GM12878 (cell line): ENCODE results near the gene CSAD. TPM values are rescaled to one million over a fixed set of nuclear protein-coding genes. Genes with fewer than 3 reads are reported as not detected.

Source experiments
- E4F1 ChIP-seq: fragments of 450-650 bp; IDR thresholded peaks from 2 replicates; pipeline ENCODE4 v1.6.1; 2018; ENCODE audit warnings: borderline replicate concordance, mild to moderate bottlenecking; ENCODE audit not compliant: partially characterized antibody
- MXI1 ChIP-seq: fragments of 150-350 bp; IDR thresholded peaks from 2 replicates; pipeline ENCODE4 v1.6.1; 2011; ENCODE audit warnings: low read depth, mild to moderate bottlenecking, inconsistent platforms, low read length, improper control_type of control experiment
- NBN ChIP-seq: fragments of 450-650 bp; IDR thresholded peaks from 2 replicates; pipeline ENCODE4 v1.6.1; 2016
- RB1 ChIP-seq: fragments of 450-650 bp; formaldehyde crosslinking; IDR thresholded peaks from 2 replicates; pipeline ENCODE4 v1.6.1; 2017; ENCODE audit warnings: mild to moderate bottlenecking, borderline replicate concordance
- ZNF622 ChIP-seq: fragments of 450-650 bp; IDR thresholded peaks from 2 replicates; pipeline ENCODE4 v1.6.1; 2017; ENCODE audit warnings: mild to moderate bottlenecking, inconsistent platforms
- polyA plus RNA-seq, 11 experiments: library from polyadenylated mRNA; depleted of rRNA in 4 of 11; unstranded in 6 of 11; stranded (reverse) in 5 of 11; fragments of >200 nt; fragmentation: Nextera tagmentation in 4 of 11; fragmentation: Illumina TruSeq in 1 of 11; extraction: Ambion mirVana in 4 of 11; extraction: Trizol in 1 of 11; gene quantifications; 1 replicate in 1 of 11; 2 replicates in 10 of 11; pipeline versions ENCODE4 v1.2.1 to v1.2.3, GENCODE V29; 2011 to 2016; ENCODE audit warnings: inconsistent platforms in 2 of 11, missing spikeins in 2 of 11, low read depth in 1 of 11
- total RNA-seq, 4 experiments: library from RNA; depleted of rRNA in 3 of 4; stranded (reverse); fragments of >200 nt in 3 of 4; fragmentation: Illumina TruSeq in 1 of 4; extraction: Trizol in 1 of 4; gene quantifications; 2 replicates each; pipeline versions ENCODE4 v1.2.1 to v1.2.3, GENCODE V29; 2013 to 2021
- TF ChIP-seq, protein P1 (sequence below): fragments of 450-650 bp; formaldehyde crosslinking; IDR thresholded peaks from 2 replicates; pipeline ENCODE4 v1.5.0; 2022; ENCODE audit warnings: mild to moderate bottlenecking, missing genetic modification characterization
- TF ChIP-seq, protein P2 (sequence below): fragments of 450-650 bp; IDR thresholded peaks from 2 replicates; pipeline ENCODE4 v1.6.1; 2017; ENCODE audit warnings: mild to moderate bottlenecking
- TF ChIP-seq, protein P3 (sequence below): fragments of 450-650 bp; IDR thresholded peaks from 2 replicates; pipeline ENCODE4 v1.6.1; 2018; ENCODE audit warnings: mild to moderate bottlenecking, low read depth, moderate library complexity; ENCODE audit not compliant: partially characterized antibody
- TF ChIP-seq, protein P4 (sequence below): fragments of 450-650 bp; formaldehyde crosslinking; IDR thresholded peaks from 2 replicates; pipeline ENCODE4 v1.4.0; 2020; ENCODE audit warnings: mild to moderate bottlenecking, moderate library complexity
- TF ChIP-seq, protein P5 (sequence below): IDR thresholded peaks from 2 replicates; pipeline ENCODE4 v1.6.1; 2012; ENCODE audit warnings: mild to moderate bottlenecking, low read depth, low read length

Gene CSAD
- total and polyA plus RNA-seq, 10 of the 15 experiments (the other 5 are each of a cell fraction or from before 2014, with no cell fraction given) = 1.1 to 20.4 (median 6.2) TPM

DNA sequence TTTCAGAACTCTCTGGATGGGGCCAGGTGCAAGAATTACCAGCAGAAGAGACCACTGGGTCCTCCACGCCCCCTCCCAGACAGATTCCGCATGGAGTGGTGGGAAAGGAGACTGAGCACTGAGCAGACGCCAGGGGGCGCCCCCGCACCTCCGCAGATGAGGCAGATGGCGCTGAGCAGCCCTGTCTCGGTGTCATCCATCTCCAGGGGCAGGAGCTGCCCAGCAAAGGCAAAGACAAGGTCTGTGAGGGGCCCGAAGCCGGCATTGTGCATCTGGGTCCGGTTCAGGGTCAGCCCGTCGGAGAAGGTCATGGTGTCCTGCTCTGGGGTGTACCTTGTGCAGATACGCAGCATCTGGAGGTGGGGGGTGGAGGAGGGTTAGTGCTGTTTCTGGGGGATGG, 32.6 kb upstream of the CSAD start (continued):
- TF ChIP-seq, protein P1, sequence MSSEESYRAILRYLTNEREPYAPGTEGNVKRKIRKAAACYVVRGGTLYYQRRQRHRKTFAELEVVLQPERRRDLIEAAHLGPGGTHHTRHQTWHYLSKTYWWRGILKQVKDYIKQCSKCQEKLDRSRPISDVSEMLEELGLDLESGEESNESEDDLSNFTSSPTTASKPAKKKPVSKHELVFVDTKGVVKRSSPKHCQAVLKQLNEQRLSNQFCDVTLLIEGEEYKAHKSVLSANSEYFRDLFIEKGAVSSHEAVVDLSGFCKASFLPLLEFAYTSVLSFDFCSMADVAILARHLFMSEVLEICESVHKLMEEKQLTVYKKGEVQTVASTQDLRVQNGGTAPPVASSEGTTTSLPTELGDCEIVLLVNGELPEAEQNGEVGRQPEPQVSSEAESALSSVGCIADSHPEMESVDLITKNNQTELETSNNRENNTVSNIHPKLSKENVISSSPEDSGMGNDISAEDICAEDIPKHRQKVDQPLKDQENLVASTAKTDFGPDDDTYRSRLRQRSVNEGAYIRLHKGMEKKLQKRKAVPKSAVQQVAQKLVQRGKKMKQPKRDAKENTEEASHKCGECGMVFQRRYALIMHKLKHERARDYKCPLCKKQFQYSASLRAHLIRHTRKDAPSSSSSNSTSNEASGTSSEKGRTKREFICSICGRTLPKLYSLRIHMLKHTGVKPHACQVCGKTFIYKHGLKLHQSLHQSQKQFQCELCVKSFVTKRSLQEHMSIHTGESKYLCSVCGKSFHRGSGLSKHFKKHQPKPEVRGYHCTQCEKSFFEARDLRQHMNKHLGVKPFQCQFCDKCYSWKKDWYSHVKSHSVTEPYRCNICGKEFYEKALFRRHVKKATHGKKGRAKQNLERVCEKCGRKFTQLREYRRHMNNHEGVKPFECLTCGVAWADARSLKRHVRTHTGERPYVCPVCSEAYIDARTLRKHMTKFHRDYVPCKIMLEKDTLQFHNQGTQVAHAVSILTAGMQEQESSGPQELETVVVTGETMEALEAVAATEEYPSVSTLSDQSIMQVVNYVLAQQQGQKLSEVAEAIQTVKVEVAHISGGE (CRISPR knock-in tag) = no peak
- TF ChIP-seq ZNF622 = no peak
- TF ChIP-seq RB1 = peak; percentile 73; the same call in 1 of the 2 replicates
- TF ChIP-seq, protein P2, sequence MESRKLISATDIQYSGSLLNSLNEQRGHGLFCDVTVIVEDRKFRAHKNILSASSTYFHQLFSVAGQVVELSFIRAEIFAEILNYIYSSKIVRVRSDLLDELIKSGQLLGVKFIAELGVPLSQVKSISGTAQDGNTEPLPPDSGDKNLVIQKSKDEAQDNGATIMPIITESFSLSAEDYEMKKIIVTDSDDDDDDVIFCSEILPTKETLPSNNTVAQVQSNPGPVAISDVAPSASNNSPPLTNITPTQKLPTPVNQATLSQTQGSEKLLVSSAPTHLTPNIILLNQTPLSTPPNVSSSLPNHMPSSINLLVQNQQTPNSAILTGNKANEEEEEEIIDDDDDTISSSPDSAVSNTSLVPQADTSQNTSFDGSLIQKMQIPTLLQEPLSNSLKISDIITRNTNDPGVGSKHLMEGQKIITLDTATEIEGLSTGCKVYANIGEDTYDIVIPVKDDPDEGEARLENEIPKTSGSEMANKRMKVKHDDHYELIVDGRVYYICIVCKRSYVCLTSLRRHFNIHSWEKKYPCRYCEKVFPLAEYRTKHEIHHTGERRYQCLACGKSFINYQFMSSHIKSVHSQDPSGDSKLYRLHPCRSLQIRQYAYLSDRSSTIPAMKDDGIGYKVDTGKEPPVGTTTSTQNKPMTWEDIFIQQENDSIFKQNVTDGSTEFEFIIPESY = no peak
- TF ChIP-seq NBN = peak; percentile 49; the same call in 1 of the 2 replicates
- TF ChIP-seq, protein P3, sequence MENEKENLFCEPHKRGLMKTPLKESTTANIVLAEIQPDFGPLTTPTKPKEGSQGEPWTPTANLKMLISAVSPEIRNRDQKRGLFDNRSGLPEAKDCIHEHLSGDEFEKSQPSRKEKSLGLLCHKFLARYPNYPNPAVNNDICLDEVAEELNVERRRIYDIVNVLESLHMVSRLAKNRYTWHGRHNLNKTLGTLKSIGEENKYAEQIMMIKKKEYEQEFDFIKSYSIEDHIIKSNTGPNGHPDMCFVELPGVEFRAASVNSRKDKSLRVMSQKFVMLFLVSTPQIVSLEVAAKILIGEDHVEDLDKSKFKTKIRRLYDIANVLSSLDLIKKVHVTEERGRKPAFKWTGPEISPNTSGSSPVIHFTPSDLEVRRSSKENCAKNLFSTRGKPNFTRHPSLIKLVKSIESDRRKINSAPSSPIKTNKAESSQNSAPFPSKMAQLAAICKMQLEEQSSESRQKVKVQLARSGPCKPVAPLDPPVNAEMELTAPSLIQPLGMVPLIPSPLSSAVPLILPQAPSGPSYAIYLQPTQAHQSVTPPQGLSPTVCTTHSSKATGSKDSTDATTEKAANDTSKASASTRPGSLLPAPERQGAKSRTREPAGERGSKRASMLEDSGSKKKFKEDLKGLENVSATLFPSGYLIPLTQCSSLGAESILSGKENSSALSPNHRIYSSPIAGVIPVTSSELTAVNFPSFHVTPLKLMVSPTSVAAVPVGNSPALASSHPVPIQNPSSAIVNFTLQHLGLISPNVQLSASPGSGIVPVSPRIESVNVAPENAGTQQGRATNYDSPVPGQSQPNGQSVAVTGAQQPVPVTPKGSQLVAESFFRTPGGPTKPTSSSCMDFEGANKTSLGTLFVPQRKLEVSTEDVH = no peak
- TF ChIP-seq, protein P4, sequence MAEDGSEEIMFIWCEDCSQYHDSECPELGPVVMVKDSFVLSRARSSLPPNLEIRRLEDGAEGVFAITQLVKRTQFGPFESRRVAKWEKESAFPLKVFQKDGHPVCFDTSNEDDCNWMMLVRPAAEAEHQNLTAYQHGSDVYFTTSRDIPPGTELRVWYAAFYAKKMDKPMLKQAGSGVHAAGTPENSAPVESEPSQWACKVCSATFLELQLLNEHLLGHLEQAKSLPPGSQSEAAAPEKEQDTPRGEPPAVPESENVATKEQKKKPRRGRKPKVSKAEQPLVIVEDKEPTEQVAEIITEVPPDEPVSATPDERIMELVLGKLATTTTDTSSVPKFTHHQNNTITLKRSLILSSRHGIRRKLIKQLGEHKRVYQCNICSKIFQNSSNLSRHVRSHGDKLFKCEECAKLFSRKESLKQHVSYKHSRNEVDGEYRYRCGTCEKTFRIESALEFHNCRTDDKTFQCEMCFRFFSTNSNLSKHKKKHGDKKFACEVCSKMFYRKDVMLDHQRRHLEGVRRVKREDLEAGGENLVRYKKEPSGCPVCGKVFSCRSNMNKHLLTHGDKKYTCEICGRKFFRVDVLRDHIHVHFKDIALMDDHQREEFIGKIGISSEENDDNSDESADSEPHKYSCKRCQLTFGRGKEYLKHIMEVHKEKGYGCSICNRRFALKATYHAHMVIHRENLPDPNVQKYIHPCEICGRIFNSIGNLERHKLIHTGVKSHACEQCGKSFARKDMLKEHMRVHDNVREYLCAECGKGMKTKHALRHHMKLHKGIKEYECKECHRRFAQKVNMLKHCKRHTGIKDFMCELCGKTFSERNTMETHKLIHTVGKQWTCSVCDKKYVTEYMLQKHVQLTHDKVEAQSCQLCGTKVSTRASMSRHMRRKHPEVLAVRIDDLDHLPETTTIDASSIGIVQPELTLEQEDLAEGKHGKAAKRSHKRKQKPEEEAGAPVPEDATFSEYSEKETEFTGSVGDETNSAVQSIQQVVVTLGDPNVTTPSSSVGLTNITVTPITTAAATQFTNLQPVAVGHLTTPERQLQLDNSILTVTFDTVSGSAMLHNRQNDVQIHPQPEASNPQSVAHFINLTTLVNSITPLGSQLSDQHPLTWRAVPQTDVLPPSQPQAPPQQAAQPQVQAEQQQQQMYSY (CRISPR knock-in tag) = no peak
- TF ChIP-seq, protein P5, sequence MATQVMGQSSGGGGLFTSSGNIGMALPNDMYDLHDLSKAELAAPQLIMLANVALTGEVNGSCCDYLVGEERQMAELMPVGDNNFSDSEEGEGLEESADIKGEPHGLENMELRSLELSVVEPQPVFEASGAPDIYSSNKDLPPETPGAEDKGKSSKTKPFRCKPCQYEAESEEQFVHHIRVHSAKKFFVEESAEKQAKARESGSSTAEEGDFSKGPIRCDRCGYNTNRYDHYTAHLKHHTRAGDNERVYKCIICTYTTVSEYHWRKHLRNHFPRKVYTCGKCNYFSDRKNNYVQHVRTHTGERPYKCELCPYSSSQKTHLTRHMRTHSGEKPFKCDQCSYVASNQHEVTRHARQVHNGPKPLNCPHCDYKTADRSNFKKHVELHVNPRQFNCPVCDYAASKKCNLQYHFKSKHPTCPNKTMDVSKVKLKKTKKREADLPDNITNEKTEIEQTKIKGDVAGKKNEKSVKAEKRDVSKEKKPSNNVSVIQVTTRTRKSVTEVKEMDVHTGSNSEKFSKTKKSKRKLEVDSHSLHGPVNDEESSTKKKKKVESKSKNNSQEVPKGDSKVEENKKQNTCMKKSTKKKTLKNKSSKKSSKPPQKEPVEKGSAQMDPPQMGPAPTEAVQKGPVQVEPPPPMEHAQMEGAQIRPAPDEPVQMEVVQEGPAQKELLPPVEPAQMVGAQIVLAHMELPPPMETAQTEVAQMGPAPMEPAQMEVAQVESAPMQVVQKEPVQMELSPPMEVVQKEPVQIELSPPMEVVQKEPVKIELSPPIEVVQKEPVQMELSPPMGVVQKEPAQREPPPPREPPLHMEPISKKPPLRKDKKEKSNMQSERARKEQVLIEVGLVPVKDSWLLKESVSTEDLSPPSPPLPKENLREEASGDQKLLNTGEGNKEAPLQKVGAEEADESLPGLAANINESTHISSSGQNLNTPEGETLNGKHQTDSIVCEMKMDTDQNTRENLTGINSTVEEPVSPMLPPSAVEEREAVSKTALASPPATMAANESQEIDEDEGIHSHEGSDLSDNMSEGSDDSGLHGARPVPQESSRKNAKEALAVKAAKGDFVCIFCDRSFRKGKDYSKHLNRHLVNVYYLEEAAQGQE = no peak
- no peak for TF ChIP-seq E4F1
- TF ChIP-seq MXI1 = no peak
